ENCODE data around the gene ASB7. TPM values are rescaled to one million over a fixed set of nuclear protein-coding genes. Genes with fewer than 3 reads are reported as not detected.

The ASB7 gene
- total RNA-seq, 1 experiment from 2014 or later, result 19.1 TPM

DNA sequence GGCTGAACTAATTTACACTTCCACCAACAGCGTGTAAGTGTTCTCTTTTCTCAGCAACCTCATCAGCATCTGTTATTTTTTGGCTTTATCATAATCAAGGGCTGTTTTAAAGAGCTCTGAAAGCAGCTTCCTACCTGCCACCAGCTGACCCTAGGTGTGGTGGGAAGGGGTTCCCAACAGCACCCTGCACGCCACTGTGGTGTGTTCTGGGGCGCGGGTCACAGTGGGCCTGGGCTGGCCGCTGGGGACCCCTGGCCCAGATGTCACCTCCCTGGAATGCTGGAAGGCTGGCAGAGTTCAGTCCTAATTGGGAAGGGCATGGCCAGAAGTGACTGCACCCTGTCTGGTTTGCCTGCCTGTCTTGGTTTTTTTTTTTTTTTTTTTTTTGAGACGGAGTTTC is 82.2 kb downstream of the ASB7 start:
- DNase-seq (ENCODE audit: low spot score), result no peak

- DNase-seq (ENCODE audit: low spot score), result no peak
Observed at GRCh38 chr15:100686021-100686724, 83.8 kb downstream of the ASB7 start.

- DNase-seq (ENCODE audit: low spot score), result no peak
Observed at GRCh38 chr15:100686725-100687473, 84.5 kb downstream of the ASB7 start.

DNA sequence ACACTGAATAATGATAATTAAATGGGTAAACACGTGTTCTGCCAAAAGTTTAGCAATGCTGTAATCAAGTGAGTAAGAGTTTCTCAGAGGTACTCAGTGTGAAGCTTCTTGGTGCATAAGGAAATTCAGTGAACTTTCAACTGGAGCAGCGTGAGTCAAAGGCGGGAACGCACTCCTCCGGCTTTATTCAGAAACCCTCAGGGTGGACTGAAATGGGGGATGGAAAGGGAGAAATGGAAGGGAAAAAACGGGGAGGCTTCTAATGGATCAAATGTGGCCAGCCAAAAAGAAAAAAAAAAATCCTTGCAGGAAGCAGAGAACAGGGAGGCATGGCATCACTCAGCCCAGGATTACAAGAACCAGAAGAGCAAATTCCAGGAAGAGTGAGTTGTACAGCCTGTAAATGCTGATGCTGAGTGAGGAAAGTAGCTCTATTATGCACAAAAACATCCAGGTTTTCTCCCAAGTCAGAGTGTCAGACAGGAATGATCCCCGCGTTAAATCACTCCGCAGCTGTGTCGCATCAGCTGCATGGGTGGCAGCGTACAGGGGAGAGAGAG is 85.3 kb downstream of the ASB7 start:
- DNase-seq (ENCODE audit: low spot score), result no peak

- no peak for DNase-seq (ENCODE audit: low spot score)
Observed at GRCh38 chr15:100688549-100689120, 86.2 kb downstream of the ASB7 start.

GRCh38 chr15:100689131-100689899 is 86.9 kb downstream of the ASB7 start:
- no peak for DNase-seq (ENCODE audit: low spot score)

- no peak for DNase-seq (ENCODE audit: low spot score)
Observed at GRCh38 chr15:100690032-100690794, 87.8 kb downstream of the ASB7 start.

- DNase-seq (ENCODE audit: low spot score), result no peak
Observed at GRCh38 chr15:100690795-100691158, 88.4 kb downstream of the ASB7 start.

- no peak for DNase-seq (ENCODE audit: low spot score)
Observed at GRCh38 chr15:100691321-100691720, 88.9 kb downstream of the ASB7 start.

- no peak for DNase-seq (ENCODE audit: low spot score)
Observed at GRCh38 chr15:100692246-100692645, 89.9 kb downstream of the ASB7 start.

- no peak for DNase-seq (ENCODE audit: low spot score)
Observed at GRCh38 chr15:100692671-100693070, 90.3 kb downstream of the ASB7 start.

GRCh38 chr15:100693451-100693850 is 91.1 kb downstream of the ASB7 start:
- peak; percentile 55 for DNase-seq (ENCODE audit: low spot score)

GRCh38 chr15:100694381-100695021 is 92.1 kb downstream of the ASB7 start:
- DNase-seq (ENCODE audit: low spot score), result no peak

DNA sequence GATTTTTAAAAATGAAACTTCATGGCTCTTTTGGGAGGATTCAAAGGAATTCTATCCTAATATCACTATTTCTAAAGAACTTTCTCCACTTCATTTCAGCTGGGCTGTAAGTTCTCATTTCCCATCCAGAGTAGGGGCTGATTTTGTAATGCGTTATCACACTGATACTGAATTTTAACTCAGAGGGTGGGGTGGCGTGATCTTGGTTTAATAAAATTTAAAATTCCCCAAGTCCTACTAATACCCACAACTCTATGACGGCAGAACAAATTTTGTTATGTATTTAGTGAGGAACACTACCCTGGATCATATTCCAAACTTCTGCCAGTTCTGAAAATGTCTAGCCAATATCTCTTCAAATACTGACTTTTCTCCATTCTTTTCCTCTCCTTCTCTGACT is 92.7 kb downstream of the ASB7 start:
- DNase-seq (ENCODE audit: low spot score), result no peak

- DNase-seq (ENCODE audit: low spot score), result no peak
Observed at GRCh38 chr15:100696452-100696851, 94.1 kb downstream of the ASB7 start.

Small RNA genes within 50 kb of the gene (small RNA-seq; reads per million reads assigned to genes)
- gene RF00019, result not detected
- gene RNU6-181P, result not detected

Other genes with a start within 250 kb of the ASB7 start
- gene CERS3, start 73.6 kb upstream of the ASB7 start, total RNA-seq (2014; rRNA removed; shearing (Covaris generic)), result not detected in 2 replicates
- gene LINS1, start 405 bp upstream of the ASB7 start, total RNA-seq (2014; rRNA removed; shearing (Covaris generic)), result 6.9 and 7.3 TPM in 2 replicates